Rectal smooth muscle tissue (tissue), 1 donor: Measurements from ENCODE around the gene CBLN3.

Source experiments
- H3K27ac ChIP-seq: one replicate; pipeline ENCODE4 v1.7.0; 2013; ENCODE audit warnings: low read depth, low read length, inconsistent platforms
- H3K27me3 ChIP-seq: one replicate; pipeline ENCODE4 v1.7.0; 2013; ENCODE audit warnings: low read length; ENCODE audit not compliant: control insufficient read depth, insufficient read depth
- H3K36me3 ChIP-seq: one replicate; pipeline ENCODE4 v1.7.0; 2013; ENCODE audit warnings: low read length; ENCODE audit not compliant: control insufficient read depth, insufficient read depth
- H3K4me1 ChIP-seq: one replicate; pipeline ENCODE4 v1.7.0; 2013; ENCODE audit warnings: low read length; ENCODE audit not compliant: control insufficient read depth, insufficient read depth
- H3K4me3 ChIP-seq: one replicate; pipeline ENCODE4 v1.7.0; 2013; ENCODE audit warnings: low read length
- H3K9ac ChIP-seq: one replicate; pipeline ENCODE4 v1.7.0; 2013; ENCODE audit warnings: low read length

CBLN3 gene

DNA sequence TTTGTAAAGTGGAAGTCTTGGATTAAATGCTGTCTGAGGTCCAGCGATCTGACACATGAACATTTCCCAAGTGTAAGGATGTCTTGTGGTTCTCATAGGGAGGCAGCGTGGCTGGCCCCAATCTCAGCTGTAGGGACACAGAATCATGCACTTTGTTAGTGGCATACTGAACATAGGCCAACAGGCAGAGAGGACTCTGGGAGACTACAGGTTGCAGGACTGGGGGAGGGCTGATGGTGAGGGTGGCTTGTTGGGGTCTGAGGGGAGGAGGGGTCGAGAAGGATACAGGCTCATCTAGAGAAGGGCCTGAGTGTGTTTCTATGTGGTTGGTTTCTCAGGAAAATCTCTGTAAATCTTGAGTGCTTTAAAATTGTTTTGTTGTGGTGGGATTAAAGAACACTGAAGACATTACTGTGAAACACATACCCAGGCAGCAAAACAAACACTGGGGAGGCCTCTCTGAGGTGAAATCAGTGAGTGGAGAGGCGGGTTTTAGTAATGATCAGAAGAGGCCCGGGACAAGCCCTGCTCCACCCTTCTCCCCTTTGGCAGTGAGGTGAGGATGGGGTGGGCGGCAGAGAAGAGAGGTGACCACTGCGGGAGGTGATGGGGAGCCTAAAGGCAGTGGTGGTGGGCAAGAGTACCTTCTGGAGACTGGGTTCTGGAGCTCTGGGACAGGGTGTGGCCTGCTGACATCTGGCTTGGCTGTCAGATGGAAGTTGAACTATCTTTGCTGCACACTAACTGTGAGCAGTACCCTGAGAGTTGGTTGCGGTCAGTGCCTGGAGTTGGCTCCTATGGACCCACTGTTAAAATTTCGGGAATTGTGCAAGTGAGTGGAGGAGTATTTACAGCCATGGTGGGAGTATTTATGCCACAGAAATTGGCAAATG, 27.4 kb downstream of the CBLN3 start:
- Histone ChIP-seq H3K27me3 (no peaks in the 10 kb centered on the region), H3K27ac (no peak overlapping the region), H3K9ac (no peak overlapping the region), H3K4me3 (no peak overlapping the region), H3K4me1 (peaks cover 13% of the 10 kb centered on the region), H3K36me3 (peaks cover 3% of the 10 kb centered on the region)

DNA sequence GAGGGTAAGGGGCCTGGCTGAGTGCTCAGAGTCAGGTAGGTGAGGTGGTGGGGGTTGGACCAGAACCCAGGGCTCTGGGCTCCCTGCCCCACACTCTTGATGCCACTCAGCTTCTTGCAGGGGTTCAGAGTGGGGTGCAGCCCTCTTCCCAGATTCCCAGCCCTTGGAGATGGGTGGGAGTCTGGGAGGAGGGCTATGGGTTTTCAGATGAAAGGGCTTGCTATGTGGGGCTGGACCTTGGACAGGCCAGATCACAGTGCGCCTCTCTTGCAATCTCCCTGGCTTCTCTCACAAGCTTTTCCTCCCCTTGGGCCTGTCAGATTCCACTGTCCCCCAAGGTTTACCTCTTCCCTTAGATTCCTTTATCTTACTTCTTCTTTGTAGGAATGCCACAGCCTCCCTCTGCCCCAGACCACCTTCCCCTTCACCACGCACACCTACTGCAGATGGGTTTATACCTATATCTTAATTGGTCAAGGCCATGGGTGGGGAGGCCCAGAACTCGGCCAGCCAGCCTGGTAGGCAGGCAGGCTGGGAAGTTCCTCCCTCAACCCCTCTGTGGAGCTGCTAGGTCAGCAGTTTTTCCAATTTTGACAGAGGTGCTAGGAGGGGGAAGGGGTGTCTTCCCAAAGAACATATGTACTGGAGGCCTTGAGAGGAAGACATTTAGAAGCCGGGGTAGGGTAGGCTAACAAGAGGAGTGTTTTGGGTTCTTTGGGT, 29.3 kb downstream of the CBLN3 start:
- Histone ChIP-seq H3K27ac (peak overlapping the region; percentile 34), H3K4me1 (peaks cover 13% of the 10 kb centered on the region), H3K4me3 (peak overlapping the region; percentile 65), H3K27me3 (no peaks in the 10 kb centered on the region), H3K36me3 (no peaks in the 10 kb centered on the region), H3K9ac (no peak overlapping the region)

DNA sequence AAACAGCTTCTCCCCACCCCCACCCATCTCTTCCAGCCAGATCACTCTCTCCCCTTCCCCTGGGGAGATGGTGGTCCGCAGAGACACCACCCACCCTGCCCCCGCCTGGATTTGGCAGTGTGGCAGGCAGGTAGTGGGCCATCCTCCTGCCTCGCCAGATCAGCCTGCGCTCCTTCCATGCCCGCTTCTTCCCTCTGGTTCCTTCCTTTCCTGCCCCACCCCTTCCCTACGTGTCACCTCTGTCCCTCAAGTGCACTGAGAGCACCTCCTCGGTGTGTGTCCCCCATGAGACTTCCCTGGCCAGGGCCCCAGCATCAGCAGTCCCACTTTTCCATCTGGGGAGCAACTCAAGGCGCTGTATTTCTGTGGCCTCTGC, 30.0 kb downstream of the CBLN3 start:
- Histone ChIP-seq H3K4me3 (peak overlapping the region; percentile 65), H3K27me3 (no peaks in the 10 kb centered on the region), H3K36me3 (no peaks in the 10 kb centered on the region), H3K27ac (peak overlapping the region; percentile 34), H3K9ac (no peak overlapping the region), H3K4me1 (peaks cover 13% of the 10 kb centered on the region)

DNA sequence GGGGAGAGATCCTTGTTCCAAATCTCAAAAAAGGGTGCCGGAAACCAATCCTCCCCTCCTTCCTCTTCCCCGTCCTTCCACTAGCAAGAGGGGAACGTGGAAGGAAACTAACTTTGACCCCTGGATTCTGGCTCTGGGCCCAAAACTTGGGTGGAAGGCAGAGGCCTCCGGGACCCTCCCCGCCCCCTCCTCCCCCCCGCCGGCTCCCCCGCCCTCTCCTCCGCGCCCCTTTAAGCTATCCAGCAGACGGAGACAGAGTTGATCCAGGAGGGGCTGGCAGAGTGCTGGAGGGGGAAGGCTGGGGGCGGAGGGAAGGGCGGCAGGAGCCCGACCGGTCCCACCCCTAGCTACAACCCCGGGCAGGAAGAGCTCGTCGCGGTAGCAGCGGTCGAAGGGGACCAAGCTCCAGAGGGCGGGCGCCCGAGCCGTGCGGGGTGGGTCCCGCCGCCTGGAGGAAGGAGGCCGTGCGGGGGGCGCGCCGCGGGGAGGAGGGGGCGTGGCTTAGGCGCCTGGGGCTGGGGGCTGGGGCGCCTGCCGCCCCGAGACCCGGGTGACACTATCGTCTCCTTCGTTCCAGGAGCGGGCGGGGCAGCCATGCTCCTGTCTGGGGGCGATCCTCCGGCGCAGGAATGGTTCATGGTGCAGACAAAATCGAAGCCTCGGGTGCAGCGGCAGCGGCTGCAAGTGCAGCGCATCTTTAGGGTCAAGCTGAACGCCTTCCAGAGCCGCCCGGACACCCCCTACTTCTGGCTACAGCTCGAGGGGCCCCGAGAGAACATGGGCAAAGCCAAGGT, 30.6 kb downstream of the CBLN3 start, which contains the start of gene NYNRIN:
TSS of gene NYNRIN (plus strand) at position 351 of the 794 bp plus-strand sequence. CDS start at position 595, 244 bp downstream.
- H3K4me1 ChIP-seq = peaks cover 13% of the 10 kb centered on the region
- peak within 1 kb of the TSS; percentile 65 for H3K4me3 ChIP-seq
- no peaks in the 10 kb centered on the region for H3K36me3 ChIP-seq
- peak within 1 kb of the TSS; percentile 58 for H3K27ac ChIP-seq
- H3K27me3 ChIP-seq = no peaks in the 10 kb centered on the region
- H3K9ac ChIP-seq = no peak within 1 kb of the TSS

DNA sequence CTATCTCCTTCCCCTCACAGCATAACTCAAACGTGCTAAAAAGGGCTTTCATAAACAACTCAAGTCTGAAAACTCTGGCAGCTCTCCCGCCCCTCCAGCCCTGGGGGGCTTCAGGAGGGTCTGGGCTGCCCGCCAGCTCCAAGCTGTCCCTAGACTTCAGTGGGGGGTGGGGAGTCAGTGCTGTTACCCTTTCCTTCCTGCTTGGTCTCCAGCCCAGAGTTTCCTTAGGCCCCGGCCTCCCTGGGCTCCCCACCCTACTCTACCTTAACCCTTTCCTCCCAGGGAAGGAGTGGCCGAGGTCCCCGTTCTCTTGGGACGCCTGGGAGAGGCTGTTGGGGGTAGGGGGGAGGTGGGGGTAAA, 31.2 kb downstream of the CBLN3 start:
- H3K4me3 ChIP-seq = peak overlapping the region; percentile 47
- H3K27ac ChIP-seq = peak overlapping the region; percentile 58
- H3K9ac ChIP-seq = no peak overlapping the region

DNA sequence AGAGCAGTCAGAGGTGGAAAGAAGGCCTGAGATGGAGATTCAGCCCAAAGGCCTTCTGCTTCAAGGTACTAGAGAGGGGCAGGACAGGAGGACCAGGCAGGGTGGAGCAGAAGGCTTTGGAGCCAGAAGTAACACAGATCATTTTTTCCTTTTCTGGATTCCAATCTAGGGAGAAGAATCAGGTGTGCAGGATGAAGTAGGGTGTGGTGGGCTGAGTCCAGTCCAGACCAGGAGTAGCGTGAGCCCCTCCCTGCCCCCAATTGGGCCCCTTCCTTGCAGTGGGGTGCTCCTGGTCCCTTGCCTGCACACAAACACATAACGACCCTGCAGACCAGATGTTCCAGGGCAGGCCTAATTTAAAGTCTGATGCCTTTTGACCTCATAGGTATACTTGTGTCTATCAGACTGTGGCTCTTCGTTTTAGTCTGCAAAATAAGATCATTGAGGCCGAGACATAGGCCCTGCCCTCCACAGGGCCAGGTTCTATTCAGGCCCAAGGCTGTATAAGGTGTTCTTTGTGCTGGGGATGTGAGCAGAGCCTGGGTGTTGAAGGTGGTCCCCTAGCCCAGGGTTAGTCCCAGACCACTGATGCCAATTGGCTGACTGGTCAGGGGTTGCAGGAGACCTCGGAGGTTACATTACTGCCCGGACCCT, 31.7 kb downstream of the CBLN3 start:
- no peak overlapping the region for H3K9ac ChIP-seq
- peak overlapping the region; percentile 47 for H3K4me3 ChIP-seq
- H3K27ac ChIP-seq = peak overlapping the region; percentile 58
- H3K36me3 ChIP-seq = no peaks in the 10 kb centered on the region
- no peaks in the 10 kb centered on the region for H3K27me3 ChIP-seq
- H3K4me1 ChIP-seq = peaks cover 9% of the 10 kb centered on the region

More for the DNA sequence above, 31.2 kb downstream of the CBLN3 start:
- Histone ChIP-seq H3K4me1 (peaks cover 13% of the 10 kb centered on the region), H3K27me3 (no peaks in the 10 kb centered on the region), H3K36me3 (no peaks in the 10 kb centered on the region)

DNA sequence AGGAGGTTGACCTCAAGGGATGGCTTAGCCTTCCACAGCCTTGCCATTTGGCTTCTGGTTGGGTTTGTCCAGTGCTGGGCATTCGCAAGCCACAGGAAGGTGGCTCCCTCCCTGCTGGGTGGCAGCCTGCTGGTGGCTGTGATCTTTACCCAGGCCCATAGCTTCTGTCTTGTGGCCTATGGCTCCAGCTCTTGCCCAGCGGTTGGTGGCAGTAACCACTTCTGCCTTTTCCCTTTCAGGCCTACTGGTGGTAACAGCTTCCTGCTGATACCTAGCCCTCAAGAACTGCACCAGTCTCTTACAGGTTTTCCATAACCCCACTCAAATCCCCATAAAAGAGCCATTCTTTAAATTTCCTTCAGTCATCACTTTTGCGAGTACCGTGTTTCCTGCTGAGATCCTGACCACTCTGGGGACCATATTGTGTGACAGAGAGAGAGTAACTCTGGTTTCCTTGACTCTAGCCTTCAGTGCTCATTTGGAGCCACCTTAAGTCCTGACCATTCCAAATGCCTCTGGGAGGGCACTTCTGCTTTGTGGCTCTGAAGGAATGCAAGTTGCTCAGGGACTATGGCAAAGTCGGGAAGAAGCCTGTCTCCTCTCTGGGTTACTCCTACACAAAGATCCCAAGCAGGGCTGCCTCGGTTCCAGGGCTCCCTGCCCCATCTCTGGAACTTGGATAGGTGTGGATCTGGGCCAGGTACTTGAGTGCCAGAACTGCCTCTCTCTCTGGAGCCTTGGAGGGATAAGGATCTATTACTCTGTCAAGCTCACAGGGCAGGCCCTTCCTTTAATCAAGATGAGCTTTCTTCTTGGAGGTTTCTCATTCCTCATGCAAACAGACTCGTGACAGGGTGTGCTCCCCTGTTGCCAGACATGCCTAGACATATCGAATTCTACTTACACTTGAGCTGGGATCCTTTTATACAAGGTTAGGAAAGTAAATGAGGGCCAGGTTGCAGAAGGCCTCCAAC, 33.6 kb downstream of the CBLN3 start:
- Histone ChIP-seq H3K27ac (no peak overlapping the region), H3K4me1 (peaks cover 9% of the 10 kb centered on the region), H3K36me3 (no peaks in the 10 kb centered on the region), H3K9ac (no peak overlapping the region), H3K27me3 (no peaks in the 10 kb centered on the region), H3K4me3 (no peak overlapping the region)

DNA sequence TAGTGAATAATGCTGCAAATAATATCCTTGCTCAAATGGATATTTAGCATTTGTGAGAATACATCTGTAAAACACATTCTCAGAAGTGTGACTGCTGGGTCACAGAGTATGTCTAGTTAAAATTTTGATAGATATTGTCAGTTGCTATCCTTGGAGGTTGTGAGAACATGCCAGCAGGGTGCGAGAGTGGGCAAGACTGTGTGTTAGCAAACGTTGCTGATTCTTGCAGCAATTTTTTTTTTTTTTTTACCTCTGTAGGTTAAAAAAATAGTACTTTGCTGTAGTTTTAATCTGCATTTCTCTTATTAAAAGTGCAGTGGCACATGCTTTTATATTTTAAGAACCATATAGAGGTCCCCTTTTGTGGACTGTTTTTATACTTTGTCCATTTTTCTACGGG, 35.2 kb downstream of the CBLN3 start:
- Histone ChIP-seq H3K9ac (no peak overlapping the region), H3K4me1 (no peaks in the 10 kb centered on the region), H3K4me3 (no peak overlapping the region), H3K27me3 (no peaks in the 10 kb centered on the region), H3K36me3 (no peaks in the 10 kb centered on the region), H3K27ac (no peak overlapping the region)

DNA sequence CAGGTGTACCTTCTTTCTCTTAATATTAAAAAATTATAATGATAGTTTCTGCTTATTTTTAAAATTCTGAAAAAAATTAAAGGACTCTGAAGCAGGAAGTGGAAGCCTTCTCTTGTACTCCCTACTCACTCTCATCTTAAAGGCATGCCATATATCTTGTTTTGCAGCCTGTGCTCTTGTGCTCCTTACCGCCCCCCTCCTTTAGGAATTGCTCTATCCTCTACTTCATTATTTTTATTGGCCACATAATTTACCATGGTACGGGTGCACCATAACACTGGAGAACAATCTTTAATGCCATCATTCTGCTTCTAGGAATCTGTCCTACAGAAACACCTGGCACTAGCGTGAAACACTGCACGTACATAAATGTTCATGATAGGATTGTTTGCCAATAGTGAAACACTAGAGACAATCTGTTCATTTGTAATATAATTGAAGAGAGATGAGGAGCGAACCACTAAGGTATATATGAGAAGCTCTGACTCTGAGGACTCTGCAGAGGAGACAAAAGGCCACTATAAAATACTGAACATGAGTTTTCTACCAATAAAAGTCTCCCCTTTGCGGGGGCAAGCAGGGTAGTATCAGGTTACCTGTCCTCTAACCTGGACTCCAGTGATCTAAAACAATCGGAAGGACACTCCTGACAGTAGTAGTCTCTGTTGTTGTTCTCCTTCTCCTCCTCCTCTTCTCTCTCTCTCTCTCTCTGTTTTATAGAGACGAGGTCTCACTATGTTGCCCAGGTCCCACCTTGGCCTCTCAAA, 37.0 kb downstream of the CBLN3 start:
- H3K36me3 ChIP-seq = no peaks in the 10 kb centered on the region
- no peak overlapping the region for H3K9ac ChIP-seq
- H3K4me1 ChIP-seq = no peaks in the 10 kb centered on the region
- H3K27me3 ChIP-seq = no peaks in the 10 kb centered on the region
- H3K27ac ChIP-seq = no peak overlapping the region
- H3K4me3 ChIP-seq = no peak overlapping the region

DNA sequence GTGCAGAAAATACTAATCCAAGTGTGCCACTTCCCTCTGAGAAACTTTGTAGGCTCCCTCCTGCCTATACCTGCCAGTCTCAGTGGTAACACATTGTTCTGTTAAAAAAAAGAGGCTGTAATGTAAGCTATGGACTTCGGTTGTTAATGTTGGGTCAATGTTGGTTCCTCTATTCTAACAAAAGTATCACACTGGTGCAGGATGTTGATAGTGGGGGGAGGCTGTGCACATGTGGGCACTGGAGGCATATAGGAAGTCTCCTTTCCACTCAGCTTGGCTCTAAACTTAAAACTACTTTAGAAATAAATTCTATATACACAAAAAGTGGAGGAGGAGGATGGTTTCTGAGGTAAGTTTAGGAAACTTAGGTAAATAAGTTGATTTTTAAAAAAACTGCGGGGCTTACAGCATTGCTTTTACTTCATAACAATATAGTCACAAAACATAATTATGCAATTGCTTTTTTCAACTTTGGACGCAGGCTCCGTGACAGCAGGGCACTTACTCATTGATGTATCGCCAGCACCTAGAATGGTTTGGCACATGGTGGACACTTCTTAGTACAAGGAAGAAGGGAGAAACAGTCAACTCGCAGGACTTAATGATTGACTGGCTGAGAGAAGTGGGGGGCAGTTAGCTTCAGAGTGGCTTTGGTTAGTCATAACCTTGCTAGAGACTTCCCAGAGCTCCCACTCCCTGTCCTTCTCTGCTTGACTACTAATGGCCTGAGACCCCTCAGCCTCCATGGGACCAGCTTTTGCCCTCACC, 38.6 kb downstream of the CBLN3 start:
- H3K4me1 ChIP-seq = no peaks in the 10 kb centered on the region
- H3K27ac ChIP-seq = no peak overlapping the region
- no peak overlapping the region for H3K9ac ChIP-seq
- no peak overlapping the region for H3K4me3 ChIP-seq
- no peaks in the 10 kb centered on the region for H3K27me3 ChIP-seq
- H3K36me3 ChIP-seq = no peaks in the 10 kb centered on the region
